Activated CD8-positive, alpha-beta T cell treated with anti-CD3 and anti-CD28 coated beads, Interleukin-2, amount 10 ng/mL, durations not matched to agents 7 days and 5 days (primary cell): Measurements from ENCODE around the gene ADI1. TPM values are rescaled to one million over a fixed set of nuclear protein-coding genes. Genes with fewer than 3 reads are reported as not detected.
"Not testable (repeated sequence)": the region's sequence is repeated elsewhere in the genome, so short reads cannot be mapped to it uniquely, and the experiment has no call there.

Source experiments
- ATAC-seq: fragments of 150-1000 bp; cut with Tn5 transposase; one replicate; pipeline ENCODE4 v1.10.0; 2021; ENCODE audit warnings: moderate library complexity
- CTCF ChIA-PET: fragments of 350-600 bp; sonication (Branson Sonifier 250); formaldehyde crosslinking; loops from one replicate; lab custom pipeline; 2021; ENCODE audit warnings: antibody characterized with exemption; lab: Charles Lee
- POLR2A ChIA-PET: fragments of 350-600 bp; sonication (Branson Sonifier 250); formaldehyde crosslinking; loops from one replicate; lab custom pipeline; 2021; ENCODE audit warnings: antibody characterized with exemption; lab: Charles Lee
- DNase-seq: peaks from one replicate; pipeline ENCODE4 v3.0.0-alpha.2; 2020
- H3K27ac Mint-ChIP-seq: one replicate; pipeline ENCODE4 v1.8.0; 2021; ENCODE audit warnings: mild to moderate bottlenecking, mixed read lengths
- H3K27me3 Mint-ChIP-seq: one replicate; pipeline ENCODE4 v1.8.0; 2021; ENCODE audit warnings: low read depth, mixed read lengths
- H3K36me3 Mint-ChIP-seq: one replicate; pipeline ENCODE4 v1.8.0; 2021; ENCODE audit warnings: low read depth, mixed read lengths
- H3K4me1 Mint-ChIP-seq: one replicate; pipeline ENCODE4 v1.8.0; 2021; ENCODE audit warnings: low read depth, mixed read lengths
- H3K4me3 Mint-ChIP-seq: one replicate; pipeline ENCODE4 v1.8.0; 2021; ENCODE audit warnings: mild to moderate bottlenecking, mixed read lengths
- H3K9me3 Mint-ChIP-seq: one replicate; pipeline ENCODE4 v1.8.0; 2022; ENCODE audit warnings: mixed read lengths; ENCODE audit not compliant: insufficient read depth
- total RNA-seq, 2 experiments: library from RNA; stranded (reverse); gene quantifications; one replicate each; pipeline ENCODE4 v1.2.3, GENCODE V29; 2021

The ADI1 gene
- total RNA-seq, 2 experiments from 2014 or later: 17.5 to 19.8 TPM

DNA sequence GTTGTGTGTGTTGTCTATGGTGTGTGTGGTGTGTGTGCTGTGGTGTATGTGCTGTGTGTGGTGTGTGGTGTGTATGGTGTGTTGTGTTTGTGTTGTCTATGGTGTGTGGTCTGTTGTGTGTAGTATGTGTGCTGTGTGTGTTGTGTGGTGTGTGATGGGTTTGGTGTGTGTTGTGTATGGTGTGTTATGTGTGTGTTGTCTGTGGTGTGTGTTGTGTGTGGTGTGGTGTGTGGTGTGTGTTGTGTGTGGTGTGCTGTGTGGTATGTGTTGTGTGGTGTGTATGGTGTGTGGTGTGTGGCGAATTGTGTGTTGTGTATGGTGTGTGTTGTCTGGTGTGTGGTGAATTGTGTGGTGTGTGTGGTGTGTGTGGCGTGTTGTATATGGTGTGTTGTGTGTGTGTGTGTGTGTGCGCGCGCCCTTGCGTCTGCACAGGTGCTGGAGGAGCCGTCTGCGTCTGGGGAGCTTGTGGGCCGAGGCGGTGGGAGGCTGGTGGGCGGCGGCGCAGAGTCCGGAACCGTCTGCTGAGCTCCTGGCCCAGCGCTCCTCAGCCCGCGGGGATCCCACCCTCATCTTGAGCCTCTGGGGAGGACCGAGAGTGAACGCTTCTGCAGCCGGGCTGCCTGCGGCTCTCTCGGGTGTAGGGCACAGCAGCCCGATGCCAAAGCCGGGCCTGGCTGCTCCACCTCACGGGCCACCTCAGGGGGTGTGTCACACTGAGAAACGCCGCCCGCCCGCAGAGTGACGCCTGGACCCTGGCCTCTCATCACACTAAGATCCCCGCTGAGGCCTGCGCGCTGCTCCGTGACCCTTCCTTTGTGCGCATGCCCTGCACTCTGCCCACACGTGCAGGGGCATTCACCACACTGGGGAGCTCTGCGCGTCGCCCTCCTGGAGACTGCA, 8.8 kb upstream of the ADI1 start:
- Mint-ChIP-seq H3K27ac (no peak overlapping the region), H3K9me3 (no peaks in the 10 kb centered on the region), H3K4me3 (no peak overlapping the region), H3K36me3 (no peaks in the 10 kb centered on the region), H3K27me3 (no peaks in the 10 kb centered on the region), H3K4me1 (no peaks in the 10 kb centered on the region)
- ATAC-seq: peak; percentile 32
- CTCF ChIA-PET: no interaction called here
- POLR2A ChIA-PET: no interaction called here
- no peak for DNase-seq

DNA sequence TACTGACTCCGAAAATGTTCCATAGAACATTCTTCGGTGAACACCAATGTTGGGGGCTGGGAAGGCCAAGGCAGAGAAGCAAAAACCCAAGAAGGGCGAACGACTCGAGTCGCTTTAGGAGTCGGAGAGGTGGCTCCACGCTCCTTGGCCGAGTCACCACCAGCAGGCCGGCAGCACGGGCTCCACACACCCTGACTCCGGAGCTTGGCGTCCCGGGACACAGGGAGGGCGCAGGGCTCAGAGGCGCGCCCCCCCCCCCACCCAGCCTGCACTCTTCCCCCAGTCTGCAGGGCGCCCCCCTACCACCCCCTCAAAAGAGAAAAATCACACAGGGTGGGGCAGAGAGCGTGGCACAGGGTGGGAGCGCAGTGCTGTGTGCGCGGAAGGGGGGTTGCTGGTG, 7.5 kb upstream of the ADI1 start:
- Mint-ChIP-seq H3K27me3 (no peaks in the 10 kb centered on the region), H3K4me3 (no peak overlapping the region), H3K4me1 (peaks cover under 1% of the 10 kb centered on the region), H3K27ac (no peak overlapping the region), H3K9me3 (no peaks in the 10 kb centered on the region), H3K36me3 (no peaks in the 10 kb centered on the region)
- ATAC-seq (no peak), DNase-seq (no peak)
- ChIA-PET CTCF (no interaction called here), POLR2A (no interaction called here)

DNA sequence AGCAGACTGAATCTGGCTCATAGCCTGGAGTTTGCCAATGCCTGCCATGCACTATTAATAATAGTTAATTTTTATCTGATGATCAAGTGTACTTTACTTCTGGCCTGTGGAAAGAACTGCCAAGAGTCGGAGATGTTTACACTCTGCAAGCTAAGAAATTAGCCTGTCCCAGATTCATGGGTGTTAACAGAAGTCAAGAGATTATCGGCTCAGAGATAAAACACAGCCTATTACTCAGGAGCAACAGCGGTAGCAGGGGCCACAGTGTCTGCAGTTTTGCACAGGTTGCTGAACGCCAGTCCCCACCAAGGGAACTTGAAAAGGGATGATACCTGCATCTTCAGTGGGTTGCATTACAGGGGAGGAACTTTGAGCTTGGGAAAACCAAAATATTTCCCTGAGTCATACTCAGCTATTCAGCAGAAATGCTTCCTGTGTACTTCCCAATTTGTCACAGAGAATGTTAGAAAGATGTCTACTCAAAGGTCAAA, 4.3 kb upstream of the ADI1 start:
- ChIA-PET POLR2A (no interaction called here), CTCF (interaction anchor here (1.6 kb wide), 1 partner anchor 14 kb away, joined by 4 read pairs; no protein-coding TSS in a partner anchor)
- no peaks in the 10 kb centered on the region for H3K27me3 Mint-ChIP-seq
- ATAC-seq: no peak
- no peaks in the 10 kb centered on the region for H3K36me3 Mint-ChIP-seq
- no peak overlapping the region for H3K27ac Mint-ChIP-seq
- H3K9me3 Mint-ChIP-seq: no peaks in the 10 kb centered on the region
- DNase-seq: no peak
- peaks cover 23% of the 10 kb centered on the region for H3K4me1 Mint-ChIP-seq
- no peak overlapping the region for H3K4me3 Mint-ChIP-seq

DNA sequence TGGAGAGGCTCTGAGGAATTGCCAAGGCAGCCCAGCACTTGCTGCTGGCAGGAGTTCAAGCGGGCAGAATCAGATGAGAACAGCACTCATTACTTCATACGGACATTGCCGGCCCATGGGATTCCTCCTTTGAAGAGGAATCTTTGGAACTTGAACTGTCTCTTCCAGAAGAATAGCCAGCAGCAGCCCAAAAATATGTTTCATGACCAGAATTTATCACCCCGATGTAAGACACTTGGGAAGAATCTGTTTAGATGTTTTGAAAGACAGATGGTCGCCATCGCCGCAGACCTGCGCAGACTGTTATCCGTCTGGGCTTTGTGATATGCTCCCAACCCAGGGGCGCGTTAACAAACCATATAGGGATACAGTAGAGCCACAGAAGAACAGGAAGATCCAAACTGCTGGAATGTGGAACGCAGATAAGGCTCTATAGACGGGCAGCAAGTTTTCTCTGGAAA, 3.7 kb upstream of the ADI1 start:
- ATAC-seq: no peak
- Mint-ChIP-seq H3K4me1 (peaks cover 26% of the 10 kb centered on the region), H3K9me3 (no peaks in the 10 kb centered on the region), H3K27ac (no peak overlapping the region), H3K4me3 (no peak overlapping the region), H3K27me3 (no peaks in the 10 kb centered on the region), H3K36me3 (no peaks in the 10 kb centered on the region)
- ChIA-PET CTCF (no interaction called here), POLR2A (no interaction called here)
- DNase-seq: no peak

DNA sequence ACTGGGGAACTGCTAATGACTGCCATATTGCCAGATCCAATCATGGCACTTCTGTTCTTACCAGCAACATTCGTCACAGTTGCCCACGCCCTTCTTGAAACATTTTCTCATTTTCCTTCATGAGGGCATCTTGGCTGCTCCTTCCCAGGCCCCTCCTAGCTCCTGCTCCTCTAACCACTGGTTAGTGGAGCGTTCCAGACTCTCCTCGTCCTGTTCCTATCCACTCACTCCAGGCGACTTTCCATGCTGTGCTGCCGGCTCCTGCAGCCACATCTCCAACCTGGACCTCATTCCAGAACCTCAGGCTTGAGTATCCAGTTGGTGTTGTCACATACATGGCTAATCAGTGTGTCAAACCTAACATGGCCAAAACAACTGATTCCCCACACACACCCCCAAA, 1.3 kb upstream of the ADI1 start:
- POLR2A ChIA-PET: interaction anchor here (0.5 to 2.3 kb wide), 2 partner anchors 38 to 74 kb away, joined by 3 to 12 read pairs; partner anchors contain the start of gene RNASEH1
- Mint-ChIP-seq H3K4me3 (peak overlapping the region; percentile 85), H3K9me3 (peaks cover 3% of the 10 kb centered on the region), H3K4me1 (peaks cover 32% of the 10 kb centered on the region), H3K36me3 (peaks cover 8% of the 10 kb centered on the region), H3K27me3 (no peaks in the 10 kb centered on the region), H3K27ac (peak overlapping the region; percentile 87)
- no peak for DNase-seq
- CTCF ChIA-PET: interaction anchor here (1.2 kb wide), 1 partner anchor 16 kb away, joined by 4 read pairs; no protein-coding TSS in a partner anchor
- ATAC-seq: no peak

DNA sequence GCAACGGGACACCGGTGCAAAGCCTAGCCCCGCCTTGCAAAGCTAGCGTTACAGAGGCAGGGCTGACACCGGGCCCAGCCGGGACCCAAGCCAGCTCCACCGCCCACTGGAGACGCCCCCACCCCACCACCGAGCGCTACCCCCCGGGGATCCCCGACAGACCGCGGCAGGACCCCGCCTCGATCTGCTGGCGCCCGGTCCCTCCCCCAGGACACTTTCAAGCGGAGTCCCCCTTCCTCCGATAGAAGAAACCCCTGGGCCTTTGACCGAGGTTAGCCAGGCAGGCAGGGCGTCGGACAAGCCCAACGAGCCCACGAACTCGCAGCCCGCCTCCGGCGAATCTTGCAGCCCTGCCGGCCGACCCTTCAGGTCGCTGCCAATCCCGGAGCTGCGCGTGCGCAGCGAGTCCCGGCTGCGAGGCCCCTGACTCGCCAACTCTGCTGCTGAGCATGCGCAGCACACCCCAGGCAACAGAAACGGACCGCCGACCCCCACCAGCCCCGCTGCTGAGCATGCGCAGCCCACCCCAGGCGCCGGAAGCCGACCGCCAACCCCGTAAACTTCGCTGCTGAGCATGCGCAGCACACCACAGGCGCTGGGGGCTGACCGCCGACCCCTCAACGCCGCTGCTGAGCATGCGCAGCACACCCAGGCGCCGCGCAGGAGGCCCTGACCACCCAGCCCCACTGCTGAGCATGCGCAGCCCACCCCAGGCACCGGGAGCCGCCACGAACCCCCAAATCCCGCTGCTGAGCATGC, 656 bp downstream of the ADI1 start:
- ChIA-PET CTCF (interaction anchor here (0.9 kb wide), 1 partner anchor 133 kb away, joined by 4 read pairs; no protein-coding TSS in a partner anchor), POLR2A (interaction anchor here (1.0 to 2.3 kb wide), 6 partner anchors 36 to 60 kb away, joined by 3 to 12 read pairs (median 4); partner anchors contain the start of genes RNASEH1 and RPS7)
- peak; percentile 85 for ATAC-seq
- Mint-ChIP-seq H3K36me3 (peaks cover 20% of the 10 kb centered on the region), H3K4me3 (peak overlapping the region; percentile 85), H3K9me3 (peaks cover 10% of the 10 kb centered on the region), H3K27ac (peak overlapping the region; percentile 87), H3K27me3 (no peaks in the 10 kb centered on the region), H3K4me1 (peaks cover 38% of the 10 kb centered on the region)
- peak; percentile 98 for DNase-seq

DNA sequence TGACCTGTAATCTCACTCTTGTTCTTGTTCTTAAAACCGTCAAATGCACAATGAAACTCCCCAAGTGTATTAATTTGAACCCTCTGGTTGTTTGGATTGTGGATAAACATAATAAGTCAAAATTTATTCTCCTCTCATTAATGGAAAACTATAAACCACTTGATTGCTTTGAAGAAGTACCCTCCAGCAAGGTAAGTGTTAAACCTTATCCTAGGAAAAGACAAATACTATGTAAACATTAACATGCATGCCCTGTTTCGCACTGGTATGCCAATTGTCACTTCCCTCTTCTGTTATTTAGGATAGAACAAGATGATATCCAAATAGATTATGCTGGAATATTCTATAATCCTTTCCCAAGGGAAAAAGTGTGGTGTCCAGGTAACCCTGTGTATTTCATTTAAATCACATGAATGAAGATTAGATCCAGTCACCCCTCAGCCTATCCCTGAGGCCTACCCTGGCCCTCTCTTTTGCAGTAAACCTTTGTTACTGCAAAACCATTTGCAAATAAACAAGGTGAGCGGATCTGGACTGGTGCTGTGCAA, 1.3 kb downstream of the ADI1 start:
- POLR2A ChIA-PET: interaction anchor here (1.0 to 2.3 kb wide), 6 partner anchors 37 to 61 kb away, joined by 3 to 12 read pairs (median 4); partner anchors contain the start of genes RNASEH1 and RPS7
- peaks cover 10% of the 10 kb centered on the region for H3K9me3 Mint-ChIP-seq
- H3K27me3 Mint-ChIP-seq: no peaks in the 10 kb centered on the region
- H3K4me1 Mint-ChIP-seq: peaks cover 44% of the 10 kb centered on the region
- DNase-seq: no peak
- H3K27ac Mint-ChIP-seq: peak overlapping the region; percentile 87
- ATAC-seq: no peak
- peak overlapping the region; percentile 85 for H3K4me3 Mint-ChIP-seq
- CTCF ChIA-PET: interaction anchor here (0.8 to 0.9 kb wide), 2 partner anchors 56 to 134 kb away, joined by 3 to 4 read pairs; no protein-coding TSS in a partner anchor
- peaks cover 26% of the 10 kb centered on the region for H3K36me3 Mint-ChIP-seq

DNA sequence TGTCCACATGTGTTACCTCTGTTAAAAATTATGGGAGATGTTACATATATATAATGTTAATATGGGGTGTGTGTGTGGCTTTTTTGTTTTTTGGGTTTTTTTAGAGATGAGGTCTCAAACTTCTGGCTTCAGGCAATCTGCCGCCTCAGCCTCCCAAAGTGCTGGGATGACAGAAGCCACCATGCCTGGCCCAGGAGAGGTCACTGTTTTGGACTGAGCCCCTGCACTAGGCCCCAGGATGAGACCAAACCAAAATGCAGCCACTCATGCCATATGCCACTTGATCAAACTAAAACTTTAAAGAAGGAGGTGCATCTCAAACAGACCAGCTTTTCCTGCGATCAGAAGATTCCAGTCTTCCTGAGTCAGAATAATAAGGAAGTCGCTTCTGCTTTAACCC, 2.5 kb downstream of the ADI1 start:
- H3K4me3 Mint-ChIP-seq: no peak overlapping the region
- POLR2A ChIA-PET: interaction anchor here (0.7 to 1.2 kb wide), 2 partner anchors 21 to 41 kb away, joined by 3 to 4 read pairs; partner anchors contain the start of gene RNASEH1
- H3K9me3 Mint-ChIP-seq: peaks cover 10% of the 10 kb centered on the region
- H3K27ac Mint-ChIP-seq: no peak overlapping the region
- H3K36me3 Mint-ChIP-seq: peaks cover 37% of the 10 kb centered on the region
- no peak for ATAC-seq
- H3K27me3 Mint-ChIP-seq: no peaks in the 10 kb centered on the region
- H3K4me1 Mint-ChIP-seq: peaks cover 43% of the 10 kb centered on the region
- CTCF ChIA-PET: no interaction called here
- DNase-seq: no peak

DNA sequence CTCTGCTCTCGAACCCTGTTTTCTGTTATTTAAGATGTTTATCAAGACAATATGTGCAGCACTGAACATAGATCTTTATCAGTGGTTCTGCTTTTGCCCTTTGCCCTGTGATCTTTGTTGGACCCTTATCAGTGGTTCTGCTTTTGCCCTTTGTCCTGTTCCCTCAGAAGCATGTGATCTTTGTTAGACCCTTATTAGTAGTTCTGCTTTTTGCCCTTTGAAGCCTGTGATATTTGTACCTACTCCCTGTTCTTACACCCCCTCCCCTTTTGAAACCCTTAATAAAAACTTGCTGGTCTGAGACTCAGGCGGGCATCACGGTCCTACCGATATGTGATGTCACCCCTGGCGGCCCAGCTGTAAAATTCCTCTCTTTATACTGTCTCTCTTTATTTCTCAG, 3.9 kb downstream of the ADI1 start:
- CTCF ChIA-PET, POLR2A ChIA-PET: not testable (repeated sequence)
- H3K36me3 Mint-ChIP-seq: peaks cover 50% of the 10 kb centered on the region

DNA sequence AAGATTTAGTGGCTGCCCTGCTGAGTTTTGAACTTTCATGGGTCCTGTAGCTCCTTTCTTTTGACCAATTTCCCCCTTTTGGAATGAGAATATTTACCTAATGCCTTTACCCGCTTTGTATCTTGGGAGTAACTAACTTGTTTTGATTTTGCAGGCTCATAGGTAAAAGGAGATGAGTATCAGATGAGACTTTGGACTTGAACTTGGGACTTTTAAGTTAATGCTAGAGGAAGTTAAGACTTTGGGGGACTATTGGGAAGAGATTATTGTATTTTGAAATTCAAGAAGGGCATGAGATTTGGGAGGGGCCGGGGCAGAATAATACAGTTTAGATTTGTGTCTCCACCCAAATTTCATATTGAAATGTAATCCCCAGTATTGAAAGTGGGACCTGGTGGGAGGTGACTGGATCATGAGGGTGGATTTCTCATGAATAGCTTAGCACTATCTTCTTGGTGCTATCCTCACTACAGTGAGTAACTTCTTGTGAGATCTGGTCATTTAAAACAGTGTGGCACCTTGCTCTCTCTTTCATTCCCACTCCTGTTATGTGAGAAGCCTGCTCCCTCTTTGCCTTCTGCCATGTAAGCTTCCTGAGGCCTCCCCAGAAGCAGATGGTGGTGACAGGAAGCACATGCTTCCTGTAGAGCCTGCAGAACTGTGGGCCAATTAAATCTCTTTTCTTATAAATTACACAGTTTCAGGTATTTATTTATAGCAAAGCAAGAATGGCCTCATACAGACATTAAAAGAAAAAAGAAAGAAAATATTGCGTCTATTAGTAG, 6.1 kb downstream of the ADI1 start:
- ChIA-PET CTCF (no interaction called here), POLR2A (interaction anchor here (1.9 kb wide), 1 partner anchor 45 kb away, joined by 5 read pairs; the partner anchor contains the start of gene RNASEH1)
- H3K27me3 Mint-ChIP-seq: no peaks in the 10 kb centered on the region
- no peak overlapping the region for H3K27ac Mint-ChIP-seq
- H3K4me1 Mint-ChIP-seq: peaks cover 21% of the 10 kb centered on the region
- H3K9me3 Mint-ChIP-seq: peaks cover 19% of the 10 kb centered on the region
- peaks cover 60% of the 10 kb centered on the region for H3K36me3 Mint-ChIP-seq
- DNase-seq: no peak
- ATAC-seq: no peak
- H3K4me3 Mint-ChIP-seq: no peak overlapping the region

More for the DNA sequence above, 3.9 kb downstream of the ADI1 start:
- not testable (repeated sequence) for DNase-seq, H3K4me3 Mint-ChIP-seq, H3K27ac Mint-ChIP-seq, ATAC-seq, H3K27me3 Mint-ChIP-seq
- Mint-ChIP-seq H3K9me3 (peaks cover 16% of the 10 kb centered on the region), H3K4me1 (peaks cover 31% of the 10 kb centered on the region)
